Esophagus mucosa (tissue), 1 donor: Measurements from ENCODE around the gene CAMK1D. TPM values are rescaled to one million over a fixed set of nuclear protein-coding genes. Genes with fewer than 3 reads are reported as not detected.

ENCODE experiments used
- ATAC-seq: fragments of 200-7000 bp; cut with Tn5 transposase; one replicate; pipeline ENCODE4 v1.9.1; 2020
- total RNA-seq: library from RNA; stranded (reverse); gene quantifications from one replicate; pipeline ENCODE4 v1.2.4, GENCODE V29; 2023
- donor health status: DM: yes; HTN: yes; CAD: no.

The CAMK1D gene
- total RNA-seq, 1 donor from 2014 or later, result 10.7 TPM

DNA sequence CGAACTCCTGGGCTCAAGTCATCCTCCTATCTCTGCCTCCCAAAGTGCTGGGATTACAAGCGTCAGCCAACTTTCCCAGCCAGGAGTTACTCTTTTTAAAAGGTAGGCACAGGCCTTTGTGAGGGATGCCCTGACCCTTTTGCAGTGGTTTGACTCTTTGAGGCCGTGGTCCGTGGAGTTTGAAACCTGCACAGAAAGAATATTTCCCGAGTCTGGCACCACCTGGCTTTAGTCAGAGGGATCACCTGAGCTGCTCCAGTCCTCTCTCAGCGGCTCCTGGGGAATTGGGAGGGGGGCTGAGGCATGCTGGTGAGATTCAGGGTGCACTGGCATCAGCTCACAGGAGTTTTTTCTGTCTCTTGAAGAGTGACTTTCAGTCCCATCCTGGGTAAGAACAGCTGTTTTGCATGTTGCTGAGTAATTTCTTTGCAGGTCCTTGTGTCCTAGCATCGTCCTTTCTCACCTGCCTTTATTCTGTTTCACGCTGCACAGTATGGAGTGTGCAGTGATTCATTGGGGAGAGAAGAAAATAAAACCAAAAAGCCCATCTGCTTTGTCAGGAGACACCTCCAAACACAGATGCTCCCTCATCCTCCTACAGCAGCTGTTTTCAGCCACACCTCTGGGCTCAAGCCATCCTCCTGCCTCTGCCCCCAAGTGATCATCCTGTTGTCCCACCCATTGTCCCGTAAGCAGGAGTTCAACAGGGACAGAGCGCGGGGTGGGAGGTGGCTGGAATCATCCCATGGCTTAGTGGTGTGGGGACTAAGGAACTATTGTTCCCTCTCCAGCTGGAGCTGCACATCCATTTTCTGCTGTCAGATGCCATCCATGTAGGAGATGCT is 284.7 kb downstream of the CAMK1D start:
- ATAC-seq, result no peak

DNA sequence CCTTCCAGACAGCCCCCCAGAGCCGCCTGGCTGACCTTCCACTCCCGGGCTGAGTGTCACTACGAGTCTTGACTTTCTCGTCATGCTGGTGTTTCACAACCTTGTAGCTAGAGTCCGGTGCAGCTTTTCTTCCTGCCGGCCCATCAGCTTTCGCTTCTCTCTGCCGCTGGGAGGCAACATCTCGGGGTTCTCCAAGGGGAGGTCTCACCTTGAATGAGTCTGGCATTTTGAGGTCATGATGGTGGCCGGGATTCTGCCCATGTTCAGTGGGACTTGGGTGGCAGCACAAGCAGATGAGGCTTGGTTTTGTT is 285.2 kb downstream of the CAMK1D start:
- ATAC-seq, result no peak

- no peak for ATAC-seq
Observed at GRCh38 chr10:12635127-12635541, 285.8 kb downstream of the CAMK1D start.

DNA sequence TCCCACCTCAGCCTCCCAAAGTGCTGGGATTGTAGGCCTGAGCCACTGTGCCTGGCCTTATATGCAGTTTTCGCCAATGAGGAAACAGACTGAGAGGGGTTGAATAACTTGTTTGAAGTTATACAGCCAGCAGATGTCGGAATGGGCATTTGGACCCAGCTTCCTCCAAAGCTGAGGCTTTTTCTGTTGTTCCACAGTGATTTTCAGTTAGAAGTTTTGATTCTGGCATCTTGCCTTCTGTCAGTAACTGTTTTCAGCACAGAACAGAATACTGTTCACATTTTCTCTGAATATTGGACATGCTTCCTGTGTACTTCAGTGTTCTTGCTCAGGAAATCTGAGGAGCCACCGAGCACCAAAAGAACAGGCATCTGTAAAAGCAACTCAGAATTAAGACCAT is 287.2 kb downstream of the CAMK1D start:
- ATAC-seq, result no peak

- ATAC-seq, result no peak
Observed at GRCh38 chr10:12637649-12638048, 288.3 kb downstream of the CAMK1D start.

- ATAC-seq, result peak; percentile 54
Observed at GRCh38 chr10:12638103-12638502, 288.8 kb downstream of the CAMK1D start.

GRCh38 chr10:12638781-12639180 is 289.4 kb downstream of the CAMK1D start:
- no peak for ATAC-seq

- ATAC-seq, result no peak
Observed at GRCh38 chr10:12639996-12640944, 290.9 kb downstream of the CAMK1D start.

GRCh38 chr10:12642036-12642435 is 292.7 kb downstream of the CAMK1D start:
- no peak for ATAC-seq

DNA sequence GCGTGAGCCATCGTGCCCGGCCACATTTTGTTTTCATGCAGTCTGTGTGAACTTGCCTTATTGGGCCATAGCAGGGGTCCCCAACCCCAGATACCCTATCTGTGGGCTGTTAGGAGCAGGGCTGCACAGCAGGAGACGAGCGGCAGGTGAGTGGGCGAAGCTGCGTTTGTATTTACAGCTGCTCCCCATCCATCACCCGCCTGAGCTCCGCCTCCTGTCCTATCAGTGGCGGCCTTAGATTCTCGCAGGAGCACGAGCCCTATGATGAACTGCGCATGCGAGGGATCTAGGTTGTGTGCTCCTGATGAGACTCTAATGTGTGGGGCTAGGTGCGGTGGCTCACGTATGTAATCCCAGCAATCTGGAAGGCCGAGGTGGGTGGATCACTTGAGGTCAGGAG is 293.9 kb downstream of the CAMK1D start:
- no peak for ATAC-seq

DNA sequence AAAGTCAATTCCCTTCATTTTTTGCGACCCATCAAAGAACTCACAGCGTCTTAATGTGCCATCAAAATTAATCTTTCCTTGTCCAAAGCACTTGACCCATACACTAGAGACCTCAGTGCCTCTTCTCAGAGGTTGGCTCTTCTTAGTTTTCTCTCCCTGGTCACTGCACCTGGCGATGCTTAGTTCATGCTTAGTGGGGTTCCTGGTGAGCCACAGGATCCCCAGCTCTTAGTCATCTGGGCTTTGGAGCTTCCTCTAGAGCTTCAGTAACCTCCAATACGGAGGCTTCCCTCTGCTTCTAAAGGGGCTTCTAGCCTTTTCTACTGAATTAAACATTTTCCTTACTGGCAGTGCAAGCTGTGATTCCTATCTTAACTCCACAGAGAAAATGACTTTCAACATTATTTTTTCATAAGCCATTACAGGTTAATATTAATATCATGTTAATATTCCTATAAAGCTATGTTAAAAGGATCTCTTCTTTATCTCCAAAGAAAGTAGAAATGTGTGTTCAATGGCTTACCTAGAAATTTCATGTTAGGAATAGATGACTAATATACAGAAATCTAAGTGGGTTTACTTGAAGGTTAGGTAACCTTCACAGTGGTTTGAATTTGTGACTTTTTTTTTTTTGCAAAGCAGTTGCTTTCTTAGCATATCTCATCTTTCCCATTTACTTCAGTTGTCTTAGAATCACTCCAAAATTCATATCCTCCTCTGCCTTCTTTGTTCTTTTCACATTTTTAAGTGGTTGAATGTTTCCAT is 295.2 kb downstream of the CAMK1D start:
- ATAC-seq, result no peak

DNA sequence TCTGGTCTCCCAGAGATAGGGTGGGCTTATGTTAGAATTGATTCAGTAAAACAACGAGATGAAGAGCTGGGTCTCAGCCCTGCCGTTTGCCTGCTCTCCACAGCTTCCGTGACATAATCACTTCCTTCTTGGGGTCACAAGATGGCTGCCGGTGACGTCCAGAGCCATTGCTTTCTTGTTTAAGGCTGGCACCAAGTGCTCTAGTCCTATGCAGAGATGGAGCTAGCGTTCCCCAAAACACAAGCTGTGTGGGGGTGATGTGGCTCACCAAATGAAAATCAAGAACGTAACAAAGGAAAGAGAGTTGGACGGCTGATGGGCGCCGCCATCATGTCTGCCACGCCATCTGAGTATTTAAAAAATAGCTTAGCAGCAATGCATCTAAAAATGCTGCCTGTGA is 296.1 kb downstream of the CAMK1D start:
- no peak for ATAC-seq

- ATAC-seq, result no peak
Observed at GRCh38 chr10:12649012-12649584, 299.8 kb downstream of the CAMK1D start.

- no peak for ATAC-seq
Observed at GRCh38 chr10:12650122-12650521, 300.8 kb downstream of the CAMK1D start.

DNA sequence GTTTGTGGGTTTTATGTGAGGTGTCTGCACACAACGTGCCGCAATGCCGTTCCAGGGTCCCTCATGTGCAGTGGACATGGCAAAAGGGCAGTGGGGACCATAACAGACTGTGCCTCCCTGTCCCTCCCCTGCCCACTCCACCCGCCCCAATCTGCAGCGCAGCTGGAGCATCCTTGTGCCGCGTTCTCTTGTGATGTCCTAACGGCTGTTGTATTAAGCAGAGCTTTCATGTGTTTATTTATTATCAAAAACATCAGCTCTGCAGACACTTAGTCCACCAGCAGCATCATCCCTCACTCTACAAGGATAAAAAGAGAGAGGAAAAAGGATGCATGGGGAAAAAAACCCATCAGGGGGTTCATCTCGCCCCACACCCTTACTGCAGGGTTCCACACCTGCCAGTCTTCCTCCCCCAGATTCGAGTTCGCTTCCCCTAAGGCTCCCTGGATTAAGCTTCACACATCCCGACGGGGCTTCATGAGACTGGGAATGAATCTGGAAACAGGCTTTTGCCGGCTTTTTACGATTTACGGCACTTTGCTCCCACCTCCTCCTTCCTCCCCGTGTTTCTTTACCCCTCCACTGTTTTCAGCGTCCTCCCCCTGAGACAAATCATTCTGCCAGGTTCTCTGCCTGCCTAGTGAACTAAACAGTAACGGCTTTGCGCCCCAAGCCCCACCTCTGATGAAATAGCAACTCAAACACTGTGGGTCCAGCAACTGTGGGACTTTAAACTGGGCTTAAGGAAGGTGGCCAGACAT is 301.4 kb downstream of the CAMK1D start:
- no peak for ATAC-seq

- no peak for ATAC-seq
Observed at GRCh38 chr10:12655940-12656339, 306.6 kb downstream of the CAMK1D start.

DNA sequence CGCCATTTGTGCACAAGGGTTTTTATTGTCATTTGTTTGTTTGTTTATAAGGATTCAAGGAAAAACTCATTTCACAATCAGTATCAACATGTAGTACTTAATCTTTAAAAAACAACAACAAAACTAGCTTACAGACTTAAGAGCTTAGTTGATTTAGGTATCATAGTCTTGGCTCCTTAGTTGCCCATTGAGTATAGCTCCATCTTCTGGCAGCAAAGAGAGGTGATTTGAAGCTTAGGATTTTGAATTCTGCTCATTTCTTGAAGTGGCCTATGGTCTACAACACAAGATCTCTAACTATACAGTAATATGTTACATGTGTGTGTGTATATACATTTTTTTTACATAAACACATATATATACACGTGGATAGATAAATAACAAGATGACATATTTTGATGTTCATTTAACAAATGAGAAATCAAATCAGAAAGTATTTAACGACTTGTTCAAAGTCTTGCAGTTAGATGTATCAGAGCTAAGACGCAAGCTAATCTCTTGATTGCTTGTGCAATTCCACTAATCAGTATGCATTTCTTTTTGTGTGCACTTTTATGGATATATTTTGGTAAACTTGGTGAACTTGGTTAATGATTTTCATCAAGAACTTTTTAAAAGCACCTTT is 307.3 kb downstream of the CAMK1D start:
- ATAC-seq, result peak; percentile 70

GRCh38 chr10:12657489-12657888 is 308.1 kb downstream of the CAMK1D start:
- ATAC-seq, result no peak

GRCh38 chr10:12658526-12658925 is 309.2 kb downstream of the CAMK1D start:
- ATAC-seq, result no peak

GRCh38 chr10:12659706-12660105 is 310.4 kb downstream of the CAMK1D start:
- no peak for ATAC-seq

GRCh38 chr10:12660812-12661211 is 311.5 kb downstream of the CAMK1D start:
- ATAC-seq, result no peak
